GM13977 (cell line): ENCODE results near the gene ATP13A1.
"Not testable (repeated sequence)": the region's sequence is repeated elsewhere in the genome, so short reads cannot be mapped to it uniquely, and the experiment has no call there.

Experiments used
- DNase-seq: peaks from one replicate; pipeline ENCODE4 v3.0.0; 2012; ENCODE audit warnings: low spot score
- CTCF ChIP-seq: IDR thresholded peaks from 2 replicates; pipeline ENCODE4 v1.5.1; 2012; ENCODE audit warnings: mild to moderate bottlenecking, control low read depth; ENCODE audit not compliant: insufficient read depth; ENCODE audit errors: extremely low read depth, missing control alignments
- in situ Hi-C: fragments of 300-500 bp; cut with MboI; formaldehyde crosslinking; loops from one replicate; pipeline ENCODE4 v1.12.0; 2022; ENCODE audit warnings: low sequenced_read_pairs, low pct_unique_long_range_greater_than_20kb, mixed read lengths, inconsistent platforms; ENCODE audit not compliant: unreplicated experiment

Gene ATP13A1

GRCh38 chr19:19697589-19697988 is 34.1 kb upstream of the ATP13A1 start:
- no peak for TF ChIP-seq CTCF
- in situ Hi-C loops = no loop called here
- DNase-seq = no peak

- no peak for TF ChIP-seq CTCF
- DNase-seq = no peak
- in situ Hi-C loops = no loop called here
Measured at GRCh38 chr19:19696386-19696785, 32.9 kb upstream of the ATP13A1 start.

GRCh38 chr19:19691683-19692082 is 28.2 kb upstream of the ATP13A1 start:
- in situ Hi-C loops = no loop called here
- no peak for DNase-seq
- no peak for TF ChIP-seq CTCF

GRCh38 chr19:19689023-19689422 is 25.5 kb upstream of the ATP13A1 start:
- in situ Hi-C loops, DNase-seq: not testable (repeated sequence)

GRCh38 chr19:19687090-19687489 is 23.6 kb upstream of the ATP13A1 start:
- TF ChIP-seq CTCF = no peak
- in situ Hi-C loops = no loop called here
- DNase-seq = no peak

- no peak for TF ChIP-seq CTCF
- in situ Hi-C loops = no loop called here
- DNase-seq = no peak
Measured at GRCh38 chr19:19686580-19686979, 23.1 kb upstream of the ATP13A1 start.

GRCh38 chr19:19686119-19686518 is 22.6 kb upstream of the ATP13A1 start:
- DNase-seq, in situ Hi-C loops: not testable (repeated sequence)

- TF ChIP-seq CTCF = no peak
- no peak for DNase-seq
- in situ Hi-C loops = no loop called here
Measured at GRCh38 chr19:19679176-19680073, 15.9 kb upstream of the ATP13A1 start.
